HG03095 (cell line): Measurements from ENCODE around the gene DNAJC19.

Experiments used
- ATAC-seq: cut with Tn5 transposase; IDR thresholded peaks from one replicate; pipeline ENCODE4 v1.9.1; 2021; ENCODE audit warnings: moderate library complexity; ENCODE audit not compliant: unreplicated experiment

Gene DNAJC19

GRCh38 chr3:180961552-180961951 lies 28.0 kb downstream of the DNAJC19 start:
- no peak for ATAC-seq

GRCh38 chr3:180961087-180961486 lies 28.4 kb downstream of the DNAJC19 start:
- no peak for ATAC-seq

- no peak for ATAC-seq
Measured at GRCh38 chr3:180959691-180960090, 29.8 kb downstream of the DNAJC19 start.

- ATAC-seq: peak; percentile 79
Measured at GRCh38 chr3:180947761-180948390, 41.7 kb downstream of the DNAJC19 start.

GRCh38 chr3:180940826-180941225 lies 48.7 kb downstream of the DNAJC19 start:
- no peak for ATAC-seq

GRCh38 chr3:180934638-180935037 lies 54.9 kb downstream of the DNAJC19 start:
- ATAC-seq: no peak
